HCT116 (cell line): ENCODE measurements around the gene CPLX3. TPM values are rescaled to one million over a fixed set of nuclear protein-coding genes. Genes with fewer than 3 reads are reported as not detected.
A peak's percentile ranks its signal among the peaks of the same experiment; 100 is the strongest.

Source experiments
- ATAC-seq: fragments of 200-7000 bp; cut with Tn5 transposase; 2 replicates; pipeline ENCODE4 v1.9.1; 2020; ENCODE audit warnings: mild to moderate bottlenecking, moderate library complexity
- BruUV-seq: library from RNA; stranded (reverse); fragments of 400-500 nt; replicated peaks from 2 replicates; lab custom pipeline; 2021; lab: Mats Ljungman, UMichigan
- CTCF ChIA-PET: fragments of 300-600 bp; sonication (Branson Sonifier 250); formaldehyde crosslinking; loops from one replicate; lab custom pipeline; 2021; ENCODE audit warnings: antibody characterized with exemption; lab: Charles Lee
- POLR2A ChIA-PET: fragments of 300-600, 350-600 bp; sonication (Branson Sonifier 250); formaldehyde crosslinking; loops from one replicate; lab custom pipeline; 2021; ENCODE audit warnings: antibody characterized with exemption; lab: Charles Lee
- RAD21 ChIA-PET, 2 experiments: fragments of 300-600 bp; sonication (Branson Sonifier 250); formaldehyde crosslinking; loops; one replicate each; lab custom pipeline; 2023; ENCODE audit warnings: low total read pairs in 2 of 2; ENCODE audit not compliant: uncharacterized antibody in 2 of 2, unreplicated experiment in 2 of 2, low non-redundant PET in 1 of 2; lab: Charles Lee
- DNase-seq: peaks from one replicate; pipeline ENCODE4 v3.0.0-alpha.2; 2010; ENCODE audit warnings: low read depth, low spot score
- H2AFZ ChIP-seq: fragments of 200-600 bp; shearing (Covaris generic), sonication (generic); 2 replicates; pipeline ENCODE4 v1.6.1; 2017; ENCODE audit warnings: low read depth, mixed run types, mixed read lengths, antibody characterized with exemption, low read length; ENCODE audit not compliant: poor library complexity, severe bottlenecking
- H3K27ac ChIP-seq: 2 replicates; pipeline ENCODE4 v1.5.1; 2012; ENCODE audit warnings: low read depth, low read length
- H3K27me3 ChIP-seq: fragments of 200-600 bp; sonication (generic); 2 replicates; pipeline ENCODE4 v1.6.1; 2016; ENCODE audit warnings: mixed run types, low read length, mixed read lengths; ENCODE audit not compliant: insufficient read depth
- H3K36me3 ChIP-seq, 2 experiments: fragments of 200-500 bp in 1 of 2; fragments of 200-600 bp in 1 of 2; sonication (Bioruptor generic) in 1 of 2; sonication (generic) in 1 of 2; 2 replicates each; pipeline versions ENCODE4 v1.5.1 to v1.6.1; 2014 to 2016; ENCODE audit warnings: low read length in 2 of 2, inconsistent platforms in 1 of 2, mixed read lengths in 1 of 2, mixed run types in 1 of 2; ENCODE audit not compliant: insufficient read depth in 2 of 2, control insufficient read depth in 1 of 2
- H3K4me1 ChIP-seq, 2 experiments: fragments of 200-600 bp in 1 of 2; sonication (generic) in 1 of 2; 2 replicates each; pipeline versions ENCODE4 v1.5.1 to v1.6.1; 2012 to 2017; ENCODE audit warnings: low read length in 2 of 2, inconsistent platforms in 1 of 2, mild to moderate bottlenecking in 1 of 2, mixed read lengths in 1 of 2, mixed run types in 1 of 2, moderate library complexity in 1 of 2; ENCODE audit not compliant: insufficient read depth in 2 of 2, control insufficient read depth in 1 of 2
- H3K4me2 ChIP-seq: fragments of 200-600 bp; sonication (generic); 2 replicates; pipeline ENCODE4 v1.6.1; 2017; ENCODE audit warnings: mixed run types, low read length, mixed read lengths
- H3K4me3 ChIP-seq, 2 experiments: fragments of 200-600 bp in 1 of 2; sonication (generic) in 1 of 2; replicated peaks in 1 of 2; 2 replicates each; pipeline ENCODE4 v1.5.1; 2011 to 2016; ENCODE audit warnings: low read length in 2 of 2, control low read depth in 1 of 2, low read depth in 1 of 2, mild to moderate bottlenecking in 1 of 2, mixed read lengths in 1 of 2, mixed run types in 1 of 2
- H3K79me2 ChIP-seq: fragments of 200-600 bp; sonication (generic); 2 replicates; pipeline ENCODE4 v1.6.1; 2017; ENCODE audit warnings: mild to moderate bottlenecking, mixed run types, low read length, moderate library complexity, mixed read lengths; ENCODE audit not compliant: insufficient read depth
- H3K9ac ChIP-seq: fragments of 200-600 bp; sonication (generic); 2 replicates; pipeline ENCODE4 v1.6.1; 2016; ENCODE audit warnings: low read length, mixed read lengths
- H3K9me2 ChIP-seq: fragments of 200-600 bp; sonication (generic), shearing (Covaris generic); 2 replicates; pipeline ENCODE4 v1.6.1; 2017; ENCODE audit warnings: mixed run types, mild to moderate bottlenecking, moderate library complexity; ENCODE audit not compliant: insufficient read depth
- H3K9me3 ChIP-seq, 2 experiments: fragments of 200-500 bp in 1 of 2; fragments of 200-600 bp in 1 of 2; sonication (Bioruptor generic) in 1 of 2; sonication (generic) in 1 of 2; 2 replicates each; pipeline ENCODE4 v1.6.1; 2014 to 2017; ENCODE audit warnings: low read length in 2 of 2, mixed read lengths in 2 of 2, inconsistent platforms in 1 of 2, low read depth in 1 of 2, mild to moderate bottlenecking in 1 of 2, mixed run types in 1 of 2, moderate library complexity in 1 of 2; ENCODE audit not compliant: control insufficient read depth in 1 of 2, insufficient read depth in 1 of 2
- H4K20me1 ChIP-seq: fragments of 200-600 bp; sonication (generic), shearing (Covaris generic); 2 replicates; pipeline ENCODE4 v1.6.1; 2017; ENCODE audit warnings: mixed run types, mild to moderate bottlenecking, moderate library complexity; ENCODE audit not compliant: insufficient read depth
- ATF3 ChIP-seq: IDR thresholded peaks from 2 replicates; pipeline ENCODE4 v1.6.1; 2012
- CEBPB ChIP-seq: IDR thresholded peaks from 2 replicates; pipeline ENCODE4 v1.6.1; 2012; ENCODE audit warnings: low read depth
- CTCF ChIP-seq, 3 experiments: fragments of 200-600 bp in 1 of 3; sonication (generic) in 1 of 3; IDR thresholded peaks in 2 of 3; conservative IDR thresholded peaks in 1 of 3; 2 replicates each; pipeline ENCODE4 v1.5.1; 2012 to 2017; ENCODE audit warnings: low read depth in 2 of 3, low read length in 2 of 3, antibody characterized with exemption in 1 of 3, borderline replicate concordance in 1 of 3, control low read depth in 1 of 3, mild to moderate bottlenecking in 1 of 3, mixed read lengths in 1 of 3, mixed run types in 1 of 3, moderate library complexity in 1 of 3; ENCODE audit not compliant: insufficient read depth in 1 of 3
- EZH2 ChIP-seq: fragments of 200-600 bp; sonication (generic); IDR thresholded peaks from 2 replicates; pipeline ENCODE4 v1.6.1; 2017; ENCODE audit warnings: antibody characterized with exemption, mixed run types
- POLR2AphosphoS5 ChIP-seq: IDR thresholded peaks from 2 replicates; pipeline ENCODE4 v1.6.1; 2011; ENCODE audit warnings: mild to moderate bottlenecking, low read depth, low read length, moderate library complexity
- ZFX ChIP-seq: fragments of 450-650 bp; IDR thresholded peaks from 2 replicates; pipeline ENCODE4 v1.6.1; 2017
- intact Hi-C: fragments of 100-400 bp; cut with micrococcal nuclease; formaldehyde crosslinking; loops from 2 replicates; pipeline ENCODE4 v1.10.0; 2022
- total RNA-seq: library from RNA; stranded (reverse); gene quantifications from one replicate; pipeline ENCODE4 v1.2.1, GENCODE V29; 2021; ENCODE audit not compliant: unreplicated experiment

The CPLX3 gene
- total RNA-seq, 1 experiment from 2014 or later = not detected

- TF ChIP-seq CTCF (IDR thresholded peaks at IDR 0.05 in 2 of 3, conservative IDR thresholded peaks at IDR 0.05 in 1 of 3; ENCODE audit: borderline replicate concordance in 1 of 3, insufficient read depth in 1 of 3, low read depth in 2 of 3, low read length in 2 of 3) (no peak), POLR2AphosphoS5 (no peak), EZH2 (no peak)
These were observed 45.6 kb upstream of the CPLX3 start (continued) for GRCh38 chr15:74780523-74781430.

- Histone ChIP-seq H3K27me3 (no peaks in the 10 kb centered on the region), H4K20me1 (no peaks in the 10 kb centered on the region), H3K9ac (peak within 1 kb of the TSS; percentile 87), H3K27ac (peak within 1 kb of the TSS; percentile 92), H3K4me1 (peaks cover 14 to 20% of the 10 kb centered on the region in 2 experiments), H2AFZ (peak within 1 kb of the TSS; percentile 84), H3K36me3 (peaks cover 0 to 5% of the 10 kb centered on the region in 2 experiments; a peak in 2 of 4 replicates), H3K4me2 (peak within 1 kb of the TSS; percentile 97), H3K9me3 (no peaks in the 10 kb centered on the region)
- intact Hi-C loops = loop anchor here (10.0 kb wide), 1 partner anchor 423 kb away; the partner anchor contains the start of gene C15orf39
- ATAC-seq = peak; percentile 83
- CTCF ChIA-PET = interaction anchor here (0.8 to 3.0 kb wide), 4 partner anchors 11 to 169 kb away, joined by 3 to 8 read pairs (median 3); no protein-coding TSS in a partner anchor
- RAD21 ChIA-PET = no interaction called here
- TF ChIP-seq ZFX (peak; percentile 83; the same call in 1 of the 2 replicates), ATF3 (no peak), POLR2AphosphoS5 (peak; percentile 82), CEBPB (no peak), EZH2 (no peak), CTCF (IDR thresholded peaks at IDR 0.05 in 2 of 3, conservative IDR thresholded peaks at IDR 0.05 in 1 of 3; ENCODE audit: borderline replicate concordance in 1 of 3, insufficient read depth in 1 of 3, low read depth in 2 of 3, low read length in 2 of 3) (peak in 2 of 3 experiments; percentile 30 to 53; a peak in 3 of 6 replicates)
- TF ChIP-seq, all 23 proteins: peak for 3
- Histone ChIP-seq H3K9me2 (no peaks in the 10 kb centered on the region), H3K79me2 (peaks cover 40% of the 10 kb centered on the region), H3K4me3 (peak within 1 kb of the TSS; percentile 92 to 93)
- no peak for DNase-seq
- BruUV-seq = no TSS peak
- POLR2A ChIA-PET = interaction anchor here (1.5 kb wide), 1 partner anchor 18 kb away, joined by 3 read pairs; no protein-coding TSS in a partner anchor
These were observed 44.8 kb upstream of the CPLX3 start, which contains the start of gene CSK for GRCh38 chr15:74781431-74782258. Gene CSK, plus strand, starts transcription at chr15:74782080. Its CDS starts 16,218 bp downstream, at chr15:74798298.
